Lung (tissue), 12 donors: Measurements from ENCODE around the gene OR56A1. TPM values are rescaled to one million over a fixed set of nuclear protein-coding genes. Genes with fewer than 3 reads are reported as not detected.

Source experiments
- ATAC-seq: fragments of 200-7000 bp; cut with Tn5 transposase; one replicate; pipeline ENCODE4 v1.9.1; 2020; ENCODE audit warnings: moderate number of reproducible peaks; ENCODE audit not compliant: insufficient read depth, low FRiP score
- DNase-seq, 3 donors: peaks; one replicate each; pipeline ENCODE4 v3.0.0-alpha.2; 2013 to 2017
- H3K27ac ChIP-seq, 2 donors: one replicate each; pipeline ENCODE4 v1.5.1; 2013; ENCODE audit warnings: mild to moderate bottlenecking in 2 of 2, moderate library complexity in 2 of 2, control low read depth in 1 of 2, inconsistent platforms in 1 of 2, low read depth in 1 of 2, low read length in 1 of 2
- H3K27me3 ChIP-seq, 3 donors: one replicate each; pipeline ENCODE4 v1.5.1; 2013; ENCODE audit warnings: low read length in 2 of 3; ENCODE audit not compliant: control insufficient read depth in 3 of 3, insufficient read depth in 3 of 3
- H3K36me3 ChIP-seq, 4 donors: one replicate each; pipeline ENCODE4 v1.5.1; 2013; ENCODE audit warnings: low read length in 4 of 4, mild to moderate bottlenecking in 1 of 4, moderate library complexity in 1 of 4; ENCODE audit not compliant: control insufficient read depth in 4 of 4, insufficient read depth in 4 of 4
- H3K4me1 ChIP-seq, 5 donors: one replicate each; pipeline ENCODE4 v1.5.1; 2013; ENCODE audit warnings: low read length in 5 of 5, mild to moderate bottlenecking in 2 of 5, moderate library complexity in 1 of 5; ENCODE audit not compliant: control insufficient read depth in 5 of 5, insufficient read depth in 5 of 5
- H3K4me3 ChIP-seq: one replicate; pipeline ENCODE4 v1.5.1; 2013; ENCODE audit warnings: mild to moderate bottlenecking, control low read depth, moderate library complexity
- H3K9ac ChIP-seq, 2 donors: one replicate each; pipeline ENCODE4 v1.5.1; 2013; ENCODE audit warnings: low read length in 2 of 2, control low read depth in 1 of 2; ENCODE audit not compliant: insufficient read depth in 1 of 2
- H3K9me3 ChIP-seq, 4 donors: one replicate each; pipeline ENCODE4 v1.5.1; 2013; ENCODE audit warnings: low read length in 3 of 4, mild to moderate bottlenecking in 1 of 4, moderate library complexity in 1 of 4; ENCODE audit not compliant: control insufficient read depth in 4 of 4, insufficient read depth in 3 of 4
- WGBS, 2 donors: extraction: QIAGEN DNeasy Blood & Tissue Kit; methylation state at CpG; one replicate each; pipeline ENCODE4 v1.1.7; 2013; 5-methylcytosine and 5-hydroxymethylcytosine counted together
- polyA plus RNA-seq, 2 donors: library from polyadenylated mRNA; stranded (reverse); fragments of 200-250 nt; gene quantifications; one replicate each; pipeline ENCODE4 v1.2.1, GENCODE V29; 2013
- total RNA-seq, 2 donors: library from RNA; depleted of rRNA in 1 of 2; stranded (reverse); fragments of >200 nt in 1 of 2; gene quantifications; one replicate each; pipeline ENCODE4 v1.2.1, GENCODE V29; 2014 to 2021
- TF ChIP-seq, protein P1 (sequence below): IDR thresholded peaks from 2 replicates; pipeline ENCODE4 v1.5.1; 2012; ENCODE audit warnings: mild to moderate bottlenecking; ENCODE audit errors: control extremely low read depth, extremely low read depth
- donor health status: control.
- donor health status: control.
- donor health status: Bipolar disorder and iron deficiency.
- donor health status: healthy.
- donor health status: DM: yes; HTN: yes; CAD: no.

Gene OR56A1
- total and polyA plus RNA-seq, 4 donors = 0.09 TPM; not detected in 3

- Histone ChIP-seq H3K4me3 (no peak overlapping the region), H3K27ac (no peak overlapping the region), H3K9me3 (no peaks in the 10 kb centered on the region), H3K9ac (no peak overlapping the region), H3K36me3 (no peaks in the 10 kb centered on the region), H3K4me1 (no peaks in the 10 kb centered on the region), H3K27me3 (no peaks in the 10 kb centered on the region)
- WGBS, 2 donors = 66 to 77% methylated on average over 4 of the region's 4 CpGs
- DNase-seq (no peak), ATAC-seq (no peak)
- TF ChIP-seq, protein P1, sequence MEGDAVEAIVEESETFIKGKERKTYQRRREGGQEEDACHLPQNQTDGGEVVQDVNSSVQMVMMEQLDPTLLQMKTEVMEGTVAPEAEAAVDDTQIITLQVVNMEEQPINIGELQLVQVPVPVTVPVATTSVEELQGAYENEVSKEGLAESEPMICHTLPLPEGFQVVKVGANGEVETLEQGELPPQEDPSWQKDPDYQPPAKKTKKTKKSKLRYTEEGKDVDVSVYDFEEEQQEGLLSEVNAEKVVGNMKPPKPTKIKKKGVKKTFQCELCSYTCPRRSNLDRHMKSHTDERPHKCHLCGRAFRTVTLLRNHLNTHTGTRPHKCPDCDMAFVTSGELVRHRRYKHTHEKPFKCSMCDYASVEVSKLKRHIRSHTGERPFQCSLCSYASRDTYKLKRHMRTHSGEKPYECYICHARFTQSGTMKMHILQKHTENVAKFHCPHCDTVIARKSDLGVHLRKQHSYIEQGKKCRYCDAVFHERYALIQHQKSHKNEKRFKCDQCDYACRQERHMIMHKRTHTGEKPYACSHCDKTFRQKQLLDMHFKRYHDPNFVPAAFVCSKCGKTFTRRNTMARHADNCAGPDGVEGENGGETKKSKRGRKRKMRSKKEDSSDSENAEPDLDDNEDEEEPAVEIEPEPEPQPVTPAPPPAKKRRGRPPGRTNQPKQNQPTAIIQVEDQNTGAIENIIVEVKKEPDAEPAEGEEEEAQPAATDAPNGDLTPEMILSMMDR = no peak
Observed at GRCh38 chr11:6067502-6067901, 36.9 kb upstream of the OR56A1 start.

- no peak for ATAC-seq
- WGBS, 2 donors = 68 to 80% methylated on average over 5 of the region's 5 CpGs
- Histone ChIP-seq H3K27me3 (peaks cover 0 to 3% (median 0%) of the 10 kb centered on the region in 3 donors), H3K4me1 (no peaks in the 10 kb centered on the region), H3K4me3 (no peak overlapping the region), H3K9ac (no peak overlapping the region), H3K9me3 (no peaks in the 10 kb centered on the region), H3K27ac (no peak overlapping the region), H3K36me3 (no peaks in the 10 kb centered on the region)
- TF ChIP-seq, protein P1 = no peak
- no peak for DNase-seq
Observed at GRCh38 chr11:6062691-6063358, 32.3 kb upstream of the OR56A1 start.

DNA sequence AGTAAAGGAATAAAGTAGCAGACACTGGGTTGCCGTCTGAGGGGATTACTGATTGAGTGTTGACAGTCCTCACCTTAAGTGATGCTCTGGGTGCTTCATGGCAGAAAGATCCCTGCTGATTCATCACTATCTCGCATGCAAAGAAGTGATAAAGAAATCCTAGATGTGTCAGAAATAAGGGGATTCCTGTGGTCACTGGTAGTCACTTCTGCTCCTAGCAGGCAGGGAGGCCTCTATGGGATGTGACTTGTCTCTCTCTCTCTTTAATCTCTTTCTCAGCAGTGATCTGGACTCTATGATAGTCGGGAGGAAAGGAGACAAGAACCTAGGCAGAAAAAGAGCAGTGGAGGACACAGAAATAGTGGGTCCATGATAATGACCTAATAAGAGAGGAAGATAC, 30.9 kb upstream of the OR56A1 start:
- DNase-seq = no peak
- TF ChIP-seq, protein P1 = no peak
- H3K4me1 ChIP-seq = no peaks in the 10 kb centered on the region
- peaks cover 0 to 3% (median 0%) of the 10 kb centered on the region in 3 donors for H3K27me3 ChIP-seq
- ATAC-seq = no peak
- no peak overlapping the region for H3K27ac ChIP-seq
- H3K9ac ChIP-seq = no peak overlapping the region
- H3K9me3 ChIP-seq = no peaks in the 10 kb centered on the region
- H3K4me3 ChIP-seq = no peak overlapping the region
- 52 to 62% methylated on average over 3 of the region's 3 CpGs for WGBS, 2 donors
- H3K36me3 ChIP-seq = no peaks in the 10 kb centered on the region

GRCh38 chr11:6057452-6057851, 26.9 kb upstream of the OR56A1 start:
- no peaks in the 10 kb centered on the region for H3K4me1 ChIP-seq
- no peaks in the 10 kb centered on the region for H3K9me3 ChIP-seq
- 59 to 72% methylated on average over 8 of the region's 8 CpGs for WGBS, 2 donors
- TF ChIP-seq, protein P1 = no peak
- DNase-seq (no peak), ATAC-seq (no peak)
- no peak overlapping the region for H3K27ac ChIP-seq
- no peak overlapping the region for H3K9ac ChIP-seq
- H3K36me3 ChIP-seq = no peaks in the 10 kb centered on the region
- peaks cover 0 to 5% (median 3%) of the 10 kb centered on the region in 3 donors for H3K27me3 ChIP-seq
- H3K4me3 ChIP-seq = no peak overlapping the region
